HG02763 (cell line): ENCODE measurements around the gene MYOG.

Source experiments
- ATAC-seq: cut with Tn5 transposase; IDR thresholded peaks from one replicate; pipeline ENCODE4 v1.9.1; 2021; ENCODE audit warnings: mild to moderate bottlenecking, moderate library complexity; ENCODE audit not compliant: unreplicated experiment

MYOG gene

DNA sequence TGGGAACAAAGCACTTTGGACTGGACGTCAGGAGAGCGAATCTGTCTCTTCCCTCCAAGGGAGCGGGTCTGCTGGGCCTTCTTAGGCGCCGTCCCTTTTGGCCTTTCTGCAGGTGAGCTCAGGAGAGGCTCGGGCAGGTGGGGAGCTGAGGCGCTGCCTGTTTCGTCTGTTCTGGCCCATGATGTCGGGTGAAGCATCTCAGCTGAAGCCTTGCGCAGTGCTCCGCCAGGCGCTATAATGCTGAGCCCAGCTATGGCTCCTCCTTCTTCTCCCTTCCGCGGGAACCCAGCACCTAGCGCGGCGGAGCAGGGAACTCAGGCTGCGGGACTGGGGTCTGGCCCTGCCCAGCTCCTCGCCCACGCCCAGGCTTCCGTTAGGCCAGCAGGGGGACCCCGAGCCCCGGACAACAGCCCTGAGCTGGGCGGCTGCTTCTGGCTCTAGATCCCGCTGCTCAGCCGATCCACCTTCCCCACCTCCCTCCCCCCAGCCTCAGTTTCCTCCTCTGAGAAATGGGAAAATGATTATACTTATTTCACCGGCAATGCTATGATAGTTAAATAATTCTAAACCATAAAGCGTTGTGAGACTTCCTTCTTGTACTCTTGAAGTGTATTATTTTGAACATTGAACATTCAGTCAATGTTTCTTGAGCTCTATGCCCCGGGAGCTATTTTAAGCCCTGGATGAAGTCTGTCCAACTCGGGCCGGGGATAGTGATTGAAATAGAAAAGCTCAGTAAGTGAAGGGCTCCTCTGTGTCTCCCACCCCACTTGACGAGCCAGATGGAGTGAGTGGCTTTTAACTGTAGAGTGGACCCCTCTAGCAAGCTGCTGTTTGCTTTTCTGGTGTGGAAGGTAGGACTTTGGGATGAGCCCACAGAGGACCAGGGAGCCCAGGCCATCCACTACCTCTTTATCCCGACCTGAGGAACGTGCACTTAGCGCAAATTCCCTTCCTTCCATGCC lies 32.1 kb upstream of the MYOG start:
- no peak for ATAC-seq

DNA sequence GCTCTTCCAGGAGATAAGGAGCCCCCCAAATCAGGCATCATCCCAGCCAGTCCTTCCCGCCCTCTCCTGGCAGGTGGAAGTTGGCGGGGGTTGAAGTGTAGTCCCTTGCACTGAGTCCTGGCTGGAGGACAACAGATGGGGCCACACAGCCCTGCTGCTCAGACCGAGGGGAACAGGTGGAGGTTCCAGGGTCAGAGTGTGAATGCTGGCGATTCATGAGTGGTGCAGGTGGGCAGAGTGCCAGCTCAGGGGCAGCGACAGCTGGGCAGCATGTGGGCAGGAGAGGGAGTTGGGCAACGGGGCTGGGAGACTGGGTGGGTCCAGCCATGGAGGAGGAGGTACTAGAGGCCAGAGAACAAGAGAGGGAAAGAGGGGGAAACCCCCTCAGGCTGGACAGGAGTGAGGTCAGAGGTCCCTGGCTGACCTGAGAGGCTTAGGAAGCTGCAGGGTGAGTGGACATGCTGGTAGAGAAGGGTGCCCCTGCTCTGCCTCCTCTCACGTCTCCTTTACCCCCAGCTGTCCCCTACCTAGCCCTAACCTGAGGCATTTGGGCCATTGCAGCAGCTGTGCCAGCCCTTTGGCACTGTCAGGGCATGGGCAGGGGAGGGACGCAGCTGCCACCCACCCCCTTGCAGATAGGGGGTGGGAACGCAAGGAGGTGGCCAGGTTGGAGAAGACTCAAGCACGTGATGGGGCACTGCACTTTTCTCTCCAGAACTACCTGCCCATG lies 30.4 kb upstream of the MYOG start:
- no peak for ATAC-seq

DNA sequence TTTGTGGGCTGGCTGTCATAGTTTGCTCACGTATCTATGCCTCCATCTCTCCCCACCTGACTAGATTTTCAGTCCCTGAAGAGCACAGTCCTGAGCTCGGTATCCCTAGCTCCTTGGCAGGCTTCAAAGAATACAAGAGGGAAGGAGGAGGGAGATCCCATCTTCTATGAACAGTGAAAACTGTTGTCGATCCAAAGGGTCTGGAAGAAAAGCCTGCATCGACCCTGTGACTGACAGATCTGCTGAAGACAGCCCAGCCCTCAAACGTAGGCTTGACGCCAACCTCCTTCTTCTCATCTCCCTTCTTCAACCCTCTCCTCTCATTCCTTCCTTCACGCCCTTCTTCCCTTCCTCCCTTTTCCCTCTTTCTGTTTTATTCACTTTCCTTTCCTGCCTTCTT lies 28.4 kb upstream of the MYOG start:
- ATAC-seq, result no peak

DNA sequence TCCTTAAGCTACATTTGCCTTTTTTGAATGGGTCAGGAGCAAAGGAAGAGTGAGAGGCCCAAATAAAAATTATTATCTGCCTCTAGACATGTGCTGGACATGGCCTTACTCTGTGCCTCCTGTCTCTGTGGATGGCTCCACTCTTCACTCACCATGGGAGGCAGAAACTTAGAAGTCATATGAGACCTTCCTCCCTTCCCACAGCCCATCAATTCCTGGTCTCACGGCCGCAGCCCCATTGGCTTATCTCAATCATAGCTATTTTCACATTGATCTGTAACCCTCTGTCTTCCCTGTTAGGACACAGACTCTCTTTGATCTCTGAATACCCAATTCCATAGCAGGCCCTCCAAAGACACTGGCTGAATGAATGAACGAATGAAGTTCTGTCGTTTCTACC lies 27.5 kb upstream of the MYOG start:
- ATAC-seq, result no peak

DNA sequence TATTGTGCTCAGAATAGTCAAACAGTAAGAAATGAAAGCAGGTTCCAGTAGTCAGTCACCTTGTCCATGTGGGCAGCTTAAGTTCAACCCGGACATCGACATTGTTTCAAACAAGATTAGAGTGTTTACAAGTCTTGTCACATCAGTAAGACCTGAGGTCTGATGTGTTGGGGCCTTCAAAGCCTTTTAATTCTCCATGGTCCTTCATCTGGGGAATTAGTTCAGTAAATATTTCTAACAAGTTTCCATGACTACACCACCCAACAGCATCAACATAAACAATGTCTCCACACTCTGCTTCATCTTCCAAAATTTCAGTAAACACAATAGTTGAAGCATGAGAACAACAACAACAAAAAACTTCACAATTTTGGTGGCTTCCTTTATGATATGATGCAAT lies 26.7 kb upstream of the MYOG start:
- ATAC-seq, result no peak

- no peak for ATAC-seq
Observed at GRCh38 chr1:203104789-203105390, 19.1 kb upstream of the MYOG start.

DNA sequence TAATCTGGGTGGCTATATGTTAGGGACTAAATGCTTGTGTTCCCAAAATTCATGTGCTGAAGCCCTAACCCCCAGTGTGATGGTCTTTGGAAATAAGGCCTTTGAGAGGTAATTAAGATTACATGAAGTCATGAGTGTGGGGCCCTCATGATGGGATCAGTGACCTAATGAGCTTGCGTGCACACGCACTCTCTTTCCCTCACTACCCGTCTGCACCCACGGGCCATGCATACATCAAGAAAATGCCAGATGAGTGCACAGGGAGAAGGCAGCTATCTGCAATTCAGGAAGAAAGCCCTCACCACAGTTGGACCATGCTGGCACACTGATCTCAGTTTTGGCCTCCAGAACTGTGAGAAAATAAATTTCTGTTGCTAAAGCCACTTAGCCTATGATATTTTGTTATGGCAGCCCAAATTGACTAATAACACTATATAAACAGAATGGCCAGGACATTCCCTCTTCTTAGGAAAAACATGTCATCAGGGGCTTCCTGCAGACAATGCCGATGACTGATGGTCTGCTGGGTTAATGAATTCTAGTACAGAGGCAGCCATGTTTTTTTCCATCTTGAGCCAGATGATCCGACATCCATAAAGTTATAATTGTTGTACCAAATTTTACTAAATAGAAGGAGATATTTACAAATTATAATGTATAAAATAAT lies 18.1 kb upstream of the MYOG start:
- ATAC-seq, result no peak

DNA sequence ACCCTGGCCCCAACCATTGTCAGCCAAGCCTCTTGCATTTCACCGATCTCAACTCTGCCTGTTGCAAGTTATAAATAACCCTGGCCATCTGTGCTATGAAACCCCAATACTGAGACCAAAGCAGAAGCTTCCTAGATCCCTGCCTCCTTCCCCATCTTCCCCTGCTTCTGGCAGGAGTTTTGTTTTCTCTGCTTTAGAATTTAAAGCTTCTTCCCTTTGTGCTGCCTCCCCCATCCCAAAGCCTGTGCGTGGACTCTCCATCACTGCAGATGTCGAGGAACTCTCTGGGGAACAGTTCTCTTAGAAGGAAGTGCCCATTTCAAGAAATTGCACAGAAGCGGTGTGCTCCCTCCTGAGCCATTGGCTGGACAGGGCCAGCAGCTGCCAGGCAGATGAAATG lies 17.4 kb upstream of the MYOG start:
- no peak for ATAC-seq

DNA sequence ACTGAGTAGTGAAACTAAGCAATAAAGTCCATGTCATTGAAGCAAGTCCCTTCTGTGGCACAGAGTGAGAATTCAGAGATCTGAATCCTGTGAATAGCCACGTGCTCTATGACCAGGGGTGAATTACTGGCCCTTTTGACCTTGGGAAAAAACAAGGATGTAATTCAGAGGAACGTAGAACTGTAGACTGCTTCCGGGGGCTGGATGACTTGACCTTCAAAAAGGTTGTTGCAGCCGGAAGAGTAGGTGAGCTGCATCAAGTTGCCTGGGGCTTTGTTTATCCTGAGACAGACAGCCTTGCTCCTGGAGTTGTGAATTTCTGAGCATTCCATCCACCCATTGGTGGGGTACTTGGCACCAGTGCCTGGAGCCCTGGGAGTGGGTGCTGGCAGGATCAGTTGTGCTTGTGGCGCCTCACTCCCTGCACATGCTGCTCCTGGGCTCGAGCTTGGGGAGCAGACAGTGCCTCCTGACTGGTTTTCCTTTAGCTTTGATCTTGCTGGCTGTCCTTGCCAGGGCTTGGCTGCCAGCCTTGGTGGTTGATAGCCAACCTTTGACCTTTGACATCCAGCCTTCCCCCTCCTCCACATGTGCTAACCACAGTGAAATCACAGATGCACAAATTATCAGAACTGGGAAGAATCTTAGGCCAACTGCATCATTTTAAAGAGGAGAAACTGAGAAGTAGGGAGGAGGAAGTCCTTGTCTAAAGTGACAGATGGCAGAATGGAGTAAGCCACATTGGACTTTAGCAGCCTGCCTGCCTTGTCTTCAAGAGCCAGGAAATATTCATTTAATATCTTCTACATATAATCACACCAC lies 16.2 kb upstream of the MYOG start:
- no peak for ATAC-seq

- no peak for ATAC-seq
Observed at GRCh38 chr1:203100516-203100869, 14.7 kb upstream of the MYOG start.

DNA sequence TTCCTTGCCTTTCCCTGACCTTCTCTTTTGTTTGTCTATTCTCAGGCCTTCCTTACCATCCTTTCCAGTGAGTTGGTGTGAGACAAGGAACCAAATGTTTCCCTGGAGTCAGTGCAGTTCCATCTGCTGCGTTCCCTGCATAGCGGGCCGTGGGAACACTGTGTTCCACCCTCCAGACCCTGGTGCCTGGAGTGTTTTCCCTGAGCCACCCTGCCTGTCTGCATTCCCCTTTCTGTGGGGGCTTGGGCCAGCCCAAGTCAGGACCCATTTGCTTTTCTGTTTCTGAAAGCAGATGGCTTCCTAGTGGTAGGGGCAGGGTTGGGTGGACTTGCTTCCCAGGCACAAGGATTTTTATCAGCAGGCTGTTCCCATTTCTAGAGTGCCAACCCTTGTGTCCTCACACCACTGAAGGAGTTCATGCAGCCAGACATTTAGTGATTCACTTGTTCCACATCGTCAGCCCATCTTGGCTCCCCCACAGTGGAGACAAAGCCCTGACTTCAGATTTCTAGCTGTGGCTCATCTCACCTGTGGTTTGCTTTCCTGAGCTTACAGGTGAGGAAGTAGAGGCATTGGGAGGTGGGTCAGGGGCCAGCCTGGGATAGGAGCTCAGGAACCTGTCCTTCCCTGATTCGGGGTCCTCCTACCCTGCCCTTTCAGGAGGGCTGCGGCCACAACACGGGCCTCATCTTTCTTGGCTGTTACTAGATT lies 14.1 kb upstream of the MYOG start:
- ATAC-seq, result no peak

GRCh38 chr1:203098914-203099520 lies 13.2 kb upstream of the MYOG start:
- ATAC-seq, result no peak

GRCh38 chr1:203098445-203098844 lies 12.6 kb upstream of the MYOG start:
- no peak for ATAC-seq

DNA sequence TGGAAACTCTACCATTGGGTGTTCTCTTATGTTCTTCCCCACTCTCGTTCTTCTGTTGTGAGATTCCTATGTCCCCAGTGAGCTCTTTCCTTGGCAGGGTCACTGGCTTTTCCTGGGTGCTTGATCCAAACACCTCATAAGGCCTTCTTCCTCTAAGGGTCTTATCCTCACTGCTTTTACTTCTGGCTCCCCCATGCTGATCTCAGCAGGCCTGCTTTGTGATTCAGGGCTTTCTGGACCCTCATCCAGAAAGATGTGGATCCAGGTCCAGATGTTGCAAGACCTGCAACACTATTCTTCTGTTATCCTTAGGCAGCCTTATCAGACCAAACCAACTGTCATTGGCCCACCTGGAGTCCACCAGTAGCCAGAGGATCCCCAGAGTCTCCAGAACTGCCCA lies 11.2 kb upstream of the MYOG start:
- no peak for ATAC-seq

GRCh38 chr1:203096566-203096965 lies 10.8 kb upstream of the MYOG start:
- ATAC-seq, result no peak

- ATAC-seq, result no peak
Observed at GRCh38 chr1:203095061-203095690, 9.4 kb upstream of the MYOG start.

GRCh38 chr1:203093754-203094410 lies 8.1 kb upstream of the MYOG start:
- no peak for ATAC-seq

DNA sequence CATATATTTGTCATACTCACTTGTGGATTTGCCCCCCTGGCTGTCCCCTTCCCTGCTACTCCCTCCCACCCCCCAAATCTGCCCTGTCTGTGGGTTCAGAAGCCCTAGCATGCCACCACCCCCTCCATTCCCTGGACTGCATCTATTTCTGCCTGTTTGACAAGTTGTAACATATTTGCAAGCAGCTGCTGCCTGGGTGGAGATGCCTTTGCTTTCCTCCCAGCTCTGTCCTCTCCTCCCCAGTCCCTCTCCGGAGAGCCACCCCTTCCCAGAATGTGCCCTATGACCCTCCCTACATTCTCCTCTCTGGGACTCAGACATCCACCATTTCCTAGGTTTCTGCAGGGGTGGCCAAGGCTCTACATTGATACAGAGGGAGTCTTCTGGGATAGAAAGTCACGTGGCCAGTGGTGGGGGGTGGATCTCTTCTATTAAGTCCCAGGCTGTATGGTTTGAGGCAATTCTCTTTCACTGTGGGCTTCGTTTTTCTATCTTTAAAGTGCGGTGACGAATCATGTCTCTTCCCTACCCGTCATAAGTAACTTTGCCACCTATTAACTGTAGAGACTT lies 6.0 kb upstream of the MYOG start:
- ATAC-seq, result no peak
